Stomach (tissue), 8 donors: ENCODE results near the gene C20orf96. TPM values are rescaled to one million over a fixed set of nuclear protein-coding genes. Genes with fewer than 3 reads are reported as not detected.

Source experiments
- polyA plus RNA-seq, 3 donors: library from polyadenylated mRNA; stranded (reverse); fragments of 200-250 nt; gene quantifications; one replicate each; pipeline ENCODE4 v1.2.3, GENCODE V29; 2013
- total RNA-seq, 5 donors: library from RNA; depleted of rRNA; stranded (reverse); fragments of >200 nt; gene quantifications; one replicate each; pipeline versions ENCODE4 v1.1.0 to v1.2.3, GENCODE V29; 2014 to 2016
- donor health status: healthy with polysubstance abuse.
- donor health status: Bipolar disorder and iron deficiency.
- donor health status: healthy.

Gene C20orf96
- total and polyA plus RNA-seq, 8 donors, result 3.1 to 23.9 (median 5.1) TPM

Other genes with a start within 250 kb of the C20orf96 start
- not detected for gene DEFB125, start 203.1 kb downstream of the C20orf96 start, total RNA-seq
- gene DEFB125, start 203.1 kb downstream of the C20orf96 start, polyA plus RNA-seq, result not detected
- not detected for gene DEFB126, start 148.2 kb downstream of the C20orf96 start, total RNA-seq
- gene DEFB126, start 148.2 kb downstream of the C20orf96 start, polyA plus RNA-seq, result not detected
- gene DEFB127, start 133.3 kb downstream of the C20orf96 start, total RNA-seq, result not detected
- gene DEFB127, start 133.3 kb downstream of the C20orf96 start, polyA plus RNA-seq, result not detected
- not detected for gene DEFB128, start 101.0 kb downstream of the C20orf96 start, total RNA-seq
- gene DEFB128, start 101.0 kb downstream of the C20orf96 start, polyA plus RNA-seq, result not detected
- not detected for gene DEFB129, start 63.5 kb downstream of the C20orf96 start, total RNA-seq
- not detected for gene DEFB129, start 63.5 kb downstream of the C20orf96 start, polyA plus RNA-seq
- not detected for gene DEFB132, start 33.0 kb downstream of the C20orf96 start, total RNA-seq
- gene DEFB132, start 33.0 kb downstream of the C20orf96 start, polyA plus RNA-seq, result not detected
- gene ZCCHC3, start 6.8 kb upstream of the C20orf96 start, total RNA-seq, result 10 to 100 TPM; 10.6 to 59.1 (median 18.7) TPM
- 1 to 10 TPM; 6.2 to 9.0 (median 8.6) TPM for gene ZCCHC3, start 6.8 kb upstream of the C20orf96 start, polyA plus RNA-seq
- gene SOX12, start 34.8 kb upstream of the C20orf96 start, total RNA-seq, result 10 to 100 TPM in 2 of 5 donors, 1 to 10 TPM in 3; 1.5 to 20.3 (median 5.4) TPM
- 1 to 10 TPM; 1.7 to 2.8 (median 2.6) TPM for gene SOX12, start 34.8 kb upstream of the C20orf96 start, polyA plus RNA-seq
- 10 to 100 TPM in 4 of 5 donors, under 1 TPM in 1; 0.89 to 36.5 (median 15.2) TPM for gene NRSN2, start 56.4 kb upstream of the C20orf96 start, total RNA-seq
- 10 to 100 TPM in 2 of 3 donors, 1 to 10 TPM in 1; 9.8 to 21.0 (median 20.2) TPM for gene NRSN2, start 56.4 kb upstream of the C20orf96 start, polyA plus RNA-seq
- gene TRIB3, start 90.0 kb upstream of the C20orf96 start, total RNA-seq, result 10 to 100 TPM in 2 of 5 donors, 1 to 10 TPM in 3; 1.7 to 17.7 (median 3.6) TPM
- gene TRIB3, start 90.0 kb upstream of the C20orf96 start, polyA plus RNA-seq, result 10 to 100 TPM in 2 of 3 donors, 1 to 10 TPM in 1; 8.7 to 15.8 (median 12.6) TPM
- gene RBCK1, start 117.5 kb upstream of the C20orf96 start, total RNA-seq, result 100 to 1,000 TPM in 3 of 5 donors, 10 to 100 TPM in 2; 30.7 to 211 (median 161) TPM
- 100 to 1,000 TPM in 1 of 3 donors, 10 to 100 TPM in 2; 69.0 to 115 (median 81.1) TPM for gene RBCK1, start 117.5 kb upstream of the C20orf96 start, polyA plus RNA-seq
- gene TBC1D20, start 171.8 kb upstream of the C20orf96 start, total RNA-seq, result 10 to 100 TPM in 4 of 5 donors, 1 to 10 TPM in 1; 7.5 to 43.3 (median 25.9) TPM
- 10 to 100 TPM; 14.4 to 24.4 (median 18.9) TPM for gene TBC1D20, start 171.8 kb upstream of the C20orf96 start, polyA plus RNA-seq